BE2C (cell line): Measurements from ENCODE around the gene PARD3B.

Experiments used
- DNase-seq: peaks from one replicate; pipeline ENCODE4 v3.0.0-alpha.2; 2020
- H3K27me3 ChIP-seq: fragments of 250-450 bp; sonication (Bioruptor Pico); 2 replicates; pipeline ENCODE4 v1.5.1; 2020; ENCODE audit warnings: mild to moderate bottlenecking
- H3K36me3 ChIP-seq: fragments of 250-450 bp; sonication (Bioruptor Pico); 2 replicates; pipeline ENCODE4 v1.5.1; 2020; ENCODE audit warnings: mild to moderate bottlenecking
- H3K4me1 ChIP-seq: fragments of 250-450 bp; sonication (Bioruptor Pico); 2 replicates; pipeline ENCODE4 v1.5.1; 2020
- H3K4me3 ChIP-seq: 2 replicates; pipeline ENCODE4 v1.5.1; 2011; ENCODE audit warnings: low read depth, low read length
- H3K9me3 ChIP-seq: fragments of 250-450 bp; sonication (Bioruptor Pico); 2 replicates; pipeline ENCODE4 v1.5.1; 2020
- TF ChIP-seq, protein P1 (sequence below): IDR thresholded peaks from 2 replicates; pipeline ENCODE4 v1.5.1; 2012; ENCODE audit warnings: mild to moderate bottlenecking, low read depth, low read length

PARD3B gene

DNA sequence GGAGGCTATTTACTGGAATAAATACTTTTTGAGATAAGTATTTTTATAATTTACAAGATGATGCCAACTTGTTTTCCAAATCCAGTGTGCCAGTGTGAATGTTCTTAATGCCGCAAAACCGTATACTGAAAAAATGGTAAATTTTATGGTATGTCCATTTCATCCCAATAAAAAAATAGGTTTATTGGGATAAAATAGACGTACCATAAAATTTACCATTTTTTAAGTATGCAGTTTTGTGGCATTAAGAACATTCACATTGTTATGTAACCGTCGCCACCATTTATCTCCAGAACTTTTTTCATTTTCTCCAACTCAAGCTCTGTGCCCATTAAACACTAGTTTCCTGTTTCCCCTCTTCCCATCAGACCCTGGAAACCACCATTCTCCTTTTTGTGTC is 167.9 kb downstream of the PARD3B start:
- Histone ChIP-seq H3K27me3 (no peaks in the 10 kb centered on the region), H3K4me1 (no peaks in the 10 kb centered on the region), H3K36me3 (no peaks in the 10 kb centered on the region), H3K9me3 (no peaks in the 10 kb centered on the region), H3K4me3 (no peak overlapping the region)
- TF ChIP-seq, protein P1, sequence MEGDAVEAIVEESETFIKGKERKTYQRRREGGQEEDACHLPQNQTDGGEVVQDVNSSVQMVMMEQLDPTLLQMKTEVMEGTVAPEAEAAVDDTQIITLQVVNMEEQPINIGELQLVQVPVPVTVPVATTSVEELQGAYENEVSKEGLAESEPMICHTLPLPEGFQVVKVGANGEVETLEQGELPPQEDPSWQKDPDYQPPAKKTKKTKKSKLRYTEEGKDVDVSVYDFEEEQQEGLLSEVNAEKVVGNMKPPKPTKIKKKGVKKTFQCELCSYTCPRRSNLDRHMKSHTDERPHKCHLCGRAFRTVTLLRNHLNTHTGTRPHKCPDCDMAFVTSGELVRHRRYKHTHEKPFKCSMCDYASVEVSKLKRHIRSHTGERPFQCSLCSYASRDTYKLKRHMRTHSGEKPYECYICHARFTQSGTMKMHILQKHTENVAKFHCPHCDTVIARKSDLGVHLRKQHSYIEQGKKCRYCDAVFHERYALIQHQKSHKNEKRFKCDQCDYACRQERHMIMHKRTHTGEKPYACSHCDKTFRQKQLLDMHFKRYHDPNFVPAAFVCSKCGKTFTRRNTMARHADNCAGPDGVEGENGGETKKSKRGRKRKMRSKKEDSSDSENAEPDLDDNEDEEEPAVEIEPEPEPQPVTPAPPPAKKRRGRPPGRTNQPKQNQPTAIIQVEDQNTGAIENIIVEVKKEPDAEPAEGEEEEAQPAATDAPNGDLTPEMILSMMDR = no peak
- no peak for DNase-seq

DNA sequence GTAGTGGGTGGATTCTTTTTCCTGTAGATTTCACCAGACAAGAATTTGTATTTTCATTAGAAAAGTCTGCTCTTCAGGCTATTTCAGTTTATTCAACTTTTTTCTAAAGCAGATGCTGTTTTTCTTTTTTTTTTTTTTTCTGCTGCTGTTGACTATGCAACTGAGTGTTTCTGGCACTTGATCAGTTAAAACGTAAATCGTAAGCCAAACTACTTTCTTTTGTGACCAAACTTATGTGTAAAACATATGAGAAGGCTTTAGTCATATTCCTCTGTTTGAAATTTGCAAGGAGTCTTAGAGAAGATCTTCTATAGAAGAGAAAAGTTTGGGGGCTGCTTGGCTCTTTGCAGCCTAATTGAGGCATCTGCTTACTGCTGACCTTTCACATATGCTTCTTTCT is 170.1 kb downstream of the PARD3B start:
- Histone ChIP-seq H3K36me3 (no peaks in the 10 kb centered on the region), H3K4me1 (no peaks in the 10 kb centered on the region), H3K27me3 (no peaks in the 10 kb centered on the region), H3K4me3 (no peak overlapping the region), H3K9me3 (no peaks in the 10 kb centered on the region)
- no peak for DNase-seq
- TF ChIP-seq, protein P1 = no peak

GRCh38 chr2:204717591-204717990 is 172.3 kb downstream of the PARD3B start:
- TF ChIP-seq, protein P1 = no peak
- DNase-seq = no peak
- H3K4me1 ChIP-seq = no peaks in the 10 kb centered on the region
- H3K9me3 ChIP-seq = no peaks in the 10 kb centered on the region
- no peaks in the 10 kb centered on the region for H3K36me3 ChIP-seq
- no peak overlapping the region for H3K4me3 ChIP-seq
- H3K27me3 ChIP-seq = no peaks in the 10 kb centered on the region

- Histone ChIP-seq H3K36me3 (no peaks in the 10 kb centered on the region), H3K9me3 (no peaks in the 10 kb centered on the region), H3K4me3 (no peak overlapping the region), H3K4me1 (no peaks in the 10 kb centered on the region), H3K27me3 (no peaks in the 10 kb centered on the region)
- DNase-seq = no peak
- TF ChIP-seq, protein P1 = no peak
Measured at GRCh38 chr2:204718607-204719006, 173.3 kb downstream of the PARD3B start.

DNA sequence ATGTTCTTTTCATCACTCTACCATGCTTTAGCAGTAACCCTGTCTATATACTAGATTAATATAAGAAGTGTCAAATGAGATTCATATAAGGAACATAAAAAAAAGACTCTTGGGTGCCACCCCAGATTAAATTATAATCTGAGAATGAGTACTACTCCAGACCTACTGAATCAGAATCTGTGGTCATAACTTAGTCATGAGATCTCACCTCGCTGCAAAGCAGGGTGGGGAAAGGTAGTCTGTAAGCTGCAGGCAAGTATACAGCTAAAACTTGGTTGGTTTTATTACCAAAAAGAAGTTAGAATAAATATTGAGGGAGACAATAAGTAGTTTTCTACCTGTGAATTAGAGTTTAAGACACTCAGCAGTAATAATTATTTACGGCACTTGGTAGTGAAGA is 175.6 kb downstream of the PARD3B start:
- no peak for DNase-seq
- no peaks in the 10 kb centered on the region for H3K4me1 ChIP-seq
- H3K4me3 ChIP-seq = no peak overlapping the region
- no peaks in the 10 kb centered on the region for H3K9me3 ChIP-seq
- TF ChIP-seq, protein P1 = no peak
- no peaks in the 10 kb centered on the region for H3K36me3 ChIP-seq
- no peaks in the 10 kb centered on the region for H3K27me3 ChIP-seq

GRCh38 chr2:204722207-204722606 is 176.9 kb downstream of the PARD3B start:
- H3K36me3 ChIP-seq = no peaks in the 10 kb centered on the region
- DNase-seq = no peak
- no peak overlapping the region for H3K4me3 ChIP-seq
- H3K9me3 ChIP-seq = no peaks in the 10 kb centered on the region
- TF ChIP-seq, protein P1 = no peak
- no peaks in the 10 kb centered on the region for H3K27me3 ChIP-seq
- H3K4me1 ChIP-seq = no peaks in the 10 kb centered on the region
